ENCODE data around the gene PYGM.

The PYGM gene

DNA sequence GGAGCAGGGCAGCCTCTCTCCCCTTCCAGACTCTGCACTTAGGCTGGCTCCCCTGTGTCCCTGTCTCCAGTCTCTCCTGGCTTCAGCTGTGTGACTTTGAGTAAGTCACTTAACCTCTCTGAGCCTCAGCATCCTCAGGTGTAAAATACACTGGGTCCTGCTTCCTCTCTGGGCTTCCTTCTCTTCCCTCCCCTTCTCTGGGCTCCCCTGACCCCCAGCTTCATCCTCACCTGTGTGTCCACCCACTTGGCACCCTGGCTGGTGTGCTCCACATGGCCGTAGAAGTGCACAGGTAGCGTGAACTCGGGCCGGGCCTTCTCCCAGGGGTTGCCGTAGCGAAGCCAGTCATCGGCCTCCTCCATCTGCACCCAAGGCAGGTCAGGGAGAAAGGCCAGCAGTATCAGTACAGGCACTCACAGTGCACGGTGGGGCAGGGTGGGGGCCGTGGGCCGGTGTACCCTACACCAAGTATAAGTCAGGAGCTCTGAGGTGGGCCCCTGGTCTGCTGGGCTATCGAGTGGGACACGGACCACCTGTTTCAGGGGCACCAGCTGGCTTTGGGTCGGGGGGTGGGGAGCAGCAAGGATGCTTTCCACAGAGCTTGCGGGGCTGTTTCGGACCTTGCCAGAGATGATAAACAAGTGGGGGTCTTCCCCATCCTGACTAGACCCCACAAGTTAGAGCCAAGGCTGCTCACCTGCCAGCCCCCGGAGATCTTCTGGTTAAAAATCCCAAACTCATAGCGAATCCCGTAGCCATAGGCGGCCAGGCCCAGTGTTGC is 2.0 kb downstream of the PYGM start:
- H3K4me3 ChIP-seq (ENCODE audit: low read depth, low read length) = no peak overlapping the region
- H3K9me3 ChIP-seq (ENCODE audit: control insufficient read depth, insufficient read depth, low read depth, low read length) = no peaks in the 10 kb centered on the region
- H3K27me3 ChIP-seq (ENCODE audit: control insufficient read depth, insufficient read depth, low read length) = no peaks in the 10 kb centered on the region
- no peak overlapping the region for H3K27ac ChIP-seq (ENCODE audit: low read depth, low read length)
- H3K4me1 ChIP-seq (ENCODE audit: control insufficient read depth, insufficient read depth, low read length) = peaks cover 37% of the 10 kb centered on the region
- 0 out of 2 replicates have a peak, but pooled peaks cover under 1% of the 10 kb centered on the region for H3K36me3 ChIP-seq (ENCODE audit: control insufficient read depth, insufficient read depth, low read length)
- no peak overlapping the region for H3K9ac ChIP-seq (ENCODE audit: low read length)

DNA sequence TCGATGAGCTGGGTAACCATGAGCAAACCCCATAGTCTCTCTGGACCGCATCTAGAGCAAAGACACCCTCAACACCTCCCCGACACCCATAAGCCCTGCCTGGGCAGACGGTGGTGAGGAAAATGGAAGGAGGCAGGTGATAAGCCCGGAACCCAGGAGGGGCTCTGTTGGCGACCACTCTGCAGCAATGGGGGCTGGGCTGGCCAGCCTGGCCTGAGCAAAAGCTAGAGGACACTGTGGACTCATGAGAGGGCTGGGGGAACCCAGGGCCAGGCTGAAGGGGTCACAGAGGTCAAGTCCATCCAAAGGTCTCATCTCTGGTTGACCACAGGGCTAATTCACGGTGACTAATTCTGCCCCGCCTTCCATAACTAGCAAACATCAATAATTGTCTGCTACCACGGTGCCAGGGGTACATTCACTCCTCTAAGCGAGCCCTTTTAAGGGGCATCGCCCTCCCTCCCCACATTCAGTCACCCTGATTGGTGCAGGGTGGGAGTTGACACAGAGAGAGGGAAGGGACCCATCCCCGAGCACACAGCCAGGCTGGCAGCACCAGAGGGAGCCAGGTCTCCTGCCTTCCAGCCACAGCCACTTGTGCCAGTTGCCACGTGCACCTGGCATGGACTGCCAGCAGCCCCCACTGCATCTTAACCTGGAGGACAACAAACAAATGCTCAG is 4.0 kb downstream of the PYGM start:
- Histone ChIP-seq H3K9ac (ENCODE audit: low read length) (no peak overlapping the region), H3K27ac (ENCODE audit: low read depth, low read length) (no peak overlapping the region), H3K27me3 (ENCODE audit: control insufficient read depth, insufficient read depth, low read length) (no peaks in the 10 kb centered on the region), H3K9me3 (ENCODE audit: control insufficient read depth, insufficient read depth, low read depth, low read length) (no peaks in the 10 kb centered on the region), H3K4me1 (ENCODE audit: control insufficient read depth, insufficient read depth, low read length) (peaks cover 21% of the 10 kb centered on the region), H3K4me3 (ENCODE audit: low read depth, low read length) (no peak overlapping the region), H3K36me3 (ENCODE audit: control insufficient read depth, insufficient read depth, low read length) (no peaks in the 10 kb centered on the region)

DNA sequence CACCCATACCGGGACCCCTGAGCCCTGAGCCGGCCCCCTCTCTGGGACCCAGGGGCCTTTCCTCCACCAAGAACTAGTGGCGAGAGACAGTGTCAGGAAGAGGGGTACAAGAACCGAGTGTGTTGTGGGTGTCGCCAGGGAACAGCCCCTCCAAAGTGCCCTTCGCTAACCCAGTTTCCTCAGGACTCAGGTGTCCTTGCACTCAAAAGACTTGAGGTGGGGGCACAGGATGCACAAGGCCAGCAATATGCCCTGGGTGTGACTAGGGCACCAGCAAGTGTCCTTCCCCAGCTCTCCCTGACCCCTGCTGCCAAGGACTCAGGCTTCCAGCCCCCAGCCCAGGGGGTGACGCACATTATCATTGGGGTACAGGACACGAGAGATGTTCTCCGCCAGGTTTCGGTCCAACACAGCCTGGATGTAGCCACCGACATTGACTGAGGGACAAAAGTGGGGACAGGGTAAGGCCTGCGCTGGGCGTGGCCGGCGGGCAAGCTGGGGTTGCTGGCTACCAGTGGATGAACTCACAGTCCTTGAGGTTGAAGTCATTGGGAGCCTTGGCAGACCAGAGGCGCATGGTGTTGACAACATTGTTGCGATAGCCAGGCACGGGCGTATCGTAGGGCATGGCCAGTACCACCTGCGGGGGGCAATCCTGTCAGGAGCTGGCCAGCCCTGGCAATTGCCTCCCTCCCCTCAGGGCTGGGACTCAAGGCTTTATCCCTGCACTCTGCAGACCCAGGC is 4.7 kb downstream of the PYGM start:
- Histone ChIP-seq H3K9me3 (ENCODE audit: control insufficient read depth, insufficient read depth, low read depth, low read length) (no peaks in the 10 kb centered on the region), H3K27ac (ENCODE audit: low read depth, low read length) (no peak overlapping the region), H3K36me3 (ENCODE audit: control insufficient read depth, insufficient read depth, low read length) (no peaks in the 10 kb centered on the region), H3K4me3 (ENCODE audit: low read depth, low read length) (no peak overlapping the region), H3K27me3 (ENCODE audit: control insufficient read depth, insufficient read depth, low read length) (no peaks in the 10 kb centered on the region), H3K4me1 (ENCODE audit: control insufficient read depth, insufficient read depth, low read length) (peaks cover 14% of the 10 kb centered on the region), H3K9ac (ENCODE audit: low read length) (no peak overlapping the region)

DNA sequence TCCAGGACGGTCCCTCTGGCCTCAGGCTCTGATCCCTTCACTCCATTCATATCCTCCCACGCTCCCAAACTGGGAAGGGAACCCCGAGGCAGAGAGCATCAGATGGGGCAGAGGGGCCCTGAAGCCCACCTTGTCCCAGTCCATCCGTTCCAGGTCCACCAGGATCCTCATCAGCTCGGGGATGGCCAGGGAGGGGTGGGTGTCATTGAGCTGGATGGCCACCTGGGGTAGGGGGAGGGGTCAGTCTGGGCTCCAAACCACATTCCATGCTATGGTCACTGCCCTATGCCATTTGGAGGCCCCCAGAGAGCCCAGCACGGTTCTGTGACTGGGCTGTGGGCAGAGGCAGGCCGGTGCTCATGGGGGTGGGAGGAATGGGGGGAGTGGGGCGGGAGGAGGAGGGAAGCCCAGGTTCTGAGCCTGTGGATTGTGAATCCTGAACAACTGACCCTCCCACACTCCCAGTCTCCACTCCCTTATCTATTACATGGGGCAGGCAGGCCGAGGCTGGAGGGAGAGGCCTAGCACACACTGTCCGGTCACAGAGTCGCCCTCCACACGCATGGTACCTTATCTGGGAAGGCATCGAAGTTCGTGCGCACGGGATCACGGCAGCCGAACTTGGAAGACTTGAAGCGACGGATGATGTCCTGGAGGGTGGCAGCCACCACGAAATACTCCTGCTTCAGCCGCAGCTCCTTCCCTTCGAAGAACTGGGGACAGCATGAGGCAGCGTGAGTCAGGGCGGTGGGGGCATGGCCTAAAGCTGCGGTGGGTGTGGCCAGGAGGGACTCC is 5.5 kb downstream of the PYGM start:
- H3K27me3 ChIP-seq (ENCODE audit: control insufficient read depth, insufficient read depth, low read length) = no peaks in the 10 kb centered on the region
- peaks cover 6% of the 10 kb centered on the region for H3K4me1 ChIP-seq (ENCODE audit: control insufficient read depth, insufficient read depth, low read length)
- no peaks in the 10 kb centered on the region for H3K9me3 ChIP-seq (ENCODE audit: control insufficient read depth, insufficient read depth, low read depth, low read length)
- no peak overlapping the region for H3K27ac ChIP-seq (ENCODE audit: low read depth, low read length)
- H3K4me3 ChIP-seq (ENCODE audit: low read depth, low read length) = no peak overlapping the region
- H3K36me3 ChIP-seq (ENCODE audit: control insufficient read depth, insufficient read depth, low read length) = no peaks in the 10 kb centered on the region
- no peak overlapping the region for H3K9ac ChIP-seq (ENCODE audit: low read length)

DNA sequence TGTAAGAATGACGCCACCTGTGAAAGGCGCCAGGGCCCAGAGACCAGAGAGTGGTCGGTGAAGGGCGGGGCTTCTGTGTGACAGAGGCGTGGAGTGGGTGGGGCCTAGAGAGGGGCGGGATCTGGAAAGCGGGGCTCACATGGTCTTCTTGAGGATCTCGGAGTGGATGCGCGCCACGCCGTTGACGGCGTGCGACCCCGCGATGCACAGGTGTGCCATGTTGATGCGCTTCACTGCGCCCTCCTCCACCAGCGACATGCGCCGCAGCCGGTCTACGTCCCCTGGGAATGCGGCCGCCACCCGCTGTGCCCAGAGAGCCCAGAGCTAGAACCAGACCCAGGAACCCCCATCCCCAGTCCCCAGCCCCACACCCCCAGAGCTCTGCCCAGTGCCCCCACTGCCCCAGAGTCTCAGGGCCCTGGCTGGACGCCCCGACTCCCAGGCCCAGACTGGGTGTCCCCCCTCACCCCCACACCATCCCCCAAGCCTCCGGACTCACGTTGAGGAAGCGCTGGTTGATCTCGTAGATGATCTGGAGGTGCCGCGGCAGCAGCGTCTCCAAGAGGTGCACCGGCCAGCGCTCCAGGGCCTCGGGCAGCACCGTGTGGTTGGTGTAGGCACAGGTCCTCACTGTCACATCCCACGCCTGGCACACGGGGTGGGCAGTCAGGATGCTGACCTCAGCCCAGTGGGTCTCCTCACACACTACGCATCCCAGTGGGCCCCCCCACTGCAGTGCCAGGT is 6.2 kb downstream of the PYGM start:
- Histone ChIP-seq H3K27ac (ENCODE audit: low read depth, low read length) (no peak overlapping the region), H3K9me3 (ENCODE audit: control insufficient read depth, insufficient read depth, low read depth, low read length) (no peaks in the 10 kb centered on the region), H3K4me1 (ENCODE audit: control insufficient read depth, insufficient read depth, low read length) (peaks cover 4% of the 10 kb centered on the region), H3K9ac (ENCODE audit: low read length) (no peak overlapping the region), H3K36me3 (ENCODE audit: control insufficient read depth, insufficient read depth, low read length) (no peaks in the 10 kb centered on the region), H3K27me3 (ENCODE audit: control insufficient read depth, insufficient read depth, low read length) (no peaks in the 10 kb centered on the region), H3K4me3 (ENCODE audit: low read depth, low read length) (no peak overlapping the region)

- peaks cover 4% of the 10 kb centered on the region for H3K4me1 ChIP-seq (ENCODE audit: control insufficient read depth, insufficient read depth, low read length)
- no peak overlapping the region for H3K4me3 ChIP-seq (ENCODE audit: low read depth, low read length)
These were observed 6.8 kb downstream of the PYGM start for GRCh38 chr11:64753019-64753379.

GRCh38 chr11:64752175-64752970 is 7.4 kb downstream of the PYGM start:
- H3K9me3 ChIP-seq (ENCODE audit: control insufficient read depth, insufficient read depth, low read depth, low read length) = no peaks in the 10 kb centered on the region
- H3K4me3 ChIP-seq (ENCODE audit: low read depth, low read length) = no peak overlapping the region
- H3K27ac ChIP-seq (ENCODE audit: low read depth, low read length) = no peak overlapping the region
- H3K9ac ChIP-seq (ENCODE audit: low read length) = no peak overlapping the region
- H3K27me3 ChIP-seq (ENCODE audit: control insufficient read depth, insufficient read depth, low read length) = no peaks in the 10 kb centered on the region
- H3K36me3 ChIP-seq (ENCODE audit: control insufficient read depth, insufficient read depth, low read length) = no peaks in the 10 kb centered on the region
- H3K4me1 ChIP-seq (ENCODE audit: control insufficient read depth, insufficient read depth, low read length) = peaks cover 4% of the 10 kb centered on the region

More at GRCh38 chr11:64753019-64753379, 6.8 kb downstream of the PYGM start:
- Histone ChIP-seq H3K27me3 (ENCODE audit: control insufficient read depth, insufficient read depth, low read length) (no peaks in the 10 kb centered on the region), H3K27ac (ENCODE audit: low read depth, low read length) (no peak overlapping the region), H3K9me3 (ENCODE audit: control insufficient read depth, insufficient read depth, low read depth, low read length) (no peaks in the 10 kb centered on the region), H3K9ac (ENCODE audit: low read length) (no peak overlapping the region), H3K36me3 (ENCODE audit: control insufficient read depth, insufficient read depth, low read length) (no peaks in the 10 kb centered on the region)

- H3K36me3 ChIP-seq (ENCODE audit: control insufficient read depth, insufficient read depth, low read length) = no peaks in the 10 kb centered on the region
- no peaks in the 10 kb centered on the region for H3K9me3 ChIP-seq (ENCODE audit: control insufficient read depth, insufficient read depth, low read depth, low read length)
- no peak overlapping the region for H3K27ac ChIP-seq (ENCODE audit: low read depth, low read length)
- H3K4me3 ChIP-seq (ENCODE audit: low read depth, low read length) = no peak overlapping the region
- H3K4me1 ChIP-seq (ENCODE audit: control insufficient read depth, insufficient read depth, low read length) = peaks cover 4% of the 10 kb centered on the region
- H3K9ac ChIP-seq (ENCODE audit: low read length) = no peak overlapping the region
- peaks cover 4% of the 10 kb centered on the region; the same call in 1 of the 2 replicates for H3K27me3 ChIP-seq (ENCODE audit: control insufficient read depth, insufficient read depth, low read length)
These were observed 8.2 kb downstream of the PYGM start for GRCh38 chr11:64751580-64751979.

DNA sequence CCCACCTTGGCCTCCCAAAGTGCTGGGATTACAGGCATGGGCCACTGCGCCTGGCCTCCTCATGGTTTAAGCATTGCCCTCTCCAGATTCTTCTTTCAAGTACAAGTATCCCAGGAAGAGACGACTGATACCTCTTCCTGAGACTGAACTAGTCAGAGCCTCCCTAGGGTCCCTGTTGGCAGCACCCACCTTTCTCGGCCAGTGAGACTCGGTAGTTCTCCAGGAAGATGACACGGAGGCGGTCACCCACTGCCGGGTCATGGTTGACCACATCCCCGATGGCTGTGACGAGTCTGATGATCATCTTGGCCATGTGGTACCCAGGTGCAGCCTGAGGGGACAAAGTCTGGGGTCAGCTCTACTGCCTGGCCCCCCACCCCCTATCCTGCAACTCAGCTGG is 8.6 kb downstream of the PYGM start:
- Histone ChIP-seq H3K27ac (ENCODE audit: low read depth, low read length) (no peak overlapping the region), H3K9ac (ENCODE audit: low read length) (no peak overlapping the region), H3K4me3 (ENCODE audit: low read depth, low read length) (no peak overlapping the region), H3K36me3 (ENCODE audit: control insufficient read depth, insufficient read depth, low read length) (no peaks in the 10 kb centered on the region), H3K9me3 (ENCODE audit: control insufficient read depth, insufficient read depth, low read depth, low read length) (no peaks in the 10 kb centered on the region), H3K27me3 (ENCODE audit: control insufficient read depth, insufficient read depth, low read length) (peaks cover 7% of the 10 kb centered on the region; the same call in 1 of the 2 replicates), H3K4me1 (ENCODE audit: control insufficient read depth, insufficient read depth, low read length) (peaks cover 4% of the 10 kb centered on the region)

All from HUES6 (cell line).